Transverse colon (tissue), 3 donors: ENCODE measurements around the gene LPCAT2.

Source experiments
- POLR2A ChIP-seq: fragments of 450-650 bp; IDR thresholded peaks from one replicate; pipeline ENCODE4 v1.6.1; 2016; ENCODE audit warnings: antibody characterized with exemption, mild to moderate bottlenecking, moderate library complexity
- TF ChIP-seq, protein P1 (sequence below), 5 experiments: fragments of 200-600 bp in 3 of 5; fragments of 450-650 bp in 2 of 5; sonication (generic) in 3 of 5; IDR thresholded peaks; 1 replicate in 2 of 5; 2 replicates in 3 of 5; pipeline ENCODE4 v1.5.1; 2016 to 2017; ENCODE audit warnings: antibody characterized with exemption in 5 of 5, inconsistent platforms in 3 of 5, mild to moderate bottlenecking in 2 of 5, moderate library complexity in 1 of 5

DNA sequence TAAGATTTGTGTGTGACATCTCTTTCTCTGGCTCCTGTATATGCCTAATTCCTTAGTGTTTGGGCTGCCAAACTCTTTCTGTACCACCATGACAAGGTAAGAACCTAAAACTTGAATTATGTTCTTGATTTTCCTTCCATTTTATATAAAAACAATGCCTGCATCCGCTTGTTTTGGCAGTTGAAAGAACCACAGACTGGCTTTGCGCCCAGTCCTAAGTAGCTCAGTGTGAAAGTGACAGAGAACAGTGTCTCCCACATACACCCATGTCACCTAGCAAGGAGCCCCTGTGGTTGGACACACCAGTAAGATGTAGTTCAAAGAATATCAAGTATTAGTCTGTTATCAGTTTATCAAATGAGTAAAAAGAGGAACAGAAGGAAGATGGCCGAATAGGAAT, 106.2 kb downstream of the LPCAT2 start:
- TF ChIP-seq, protein P1, sequence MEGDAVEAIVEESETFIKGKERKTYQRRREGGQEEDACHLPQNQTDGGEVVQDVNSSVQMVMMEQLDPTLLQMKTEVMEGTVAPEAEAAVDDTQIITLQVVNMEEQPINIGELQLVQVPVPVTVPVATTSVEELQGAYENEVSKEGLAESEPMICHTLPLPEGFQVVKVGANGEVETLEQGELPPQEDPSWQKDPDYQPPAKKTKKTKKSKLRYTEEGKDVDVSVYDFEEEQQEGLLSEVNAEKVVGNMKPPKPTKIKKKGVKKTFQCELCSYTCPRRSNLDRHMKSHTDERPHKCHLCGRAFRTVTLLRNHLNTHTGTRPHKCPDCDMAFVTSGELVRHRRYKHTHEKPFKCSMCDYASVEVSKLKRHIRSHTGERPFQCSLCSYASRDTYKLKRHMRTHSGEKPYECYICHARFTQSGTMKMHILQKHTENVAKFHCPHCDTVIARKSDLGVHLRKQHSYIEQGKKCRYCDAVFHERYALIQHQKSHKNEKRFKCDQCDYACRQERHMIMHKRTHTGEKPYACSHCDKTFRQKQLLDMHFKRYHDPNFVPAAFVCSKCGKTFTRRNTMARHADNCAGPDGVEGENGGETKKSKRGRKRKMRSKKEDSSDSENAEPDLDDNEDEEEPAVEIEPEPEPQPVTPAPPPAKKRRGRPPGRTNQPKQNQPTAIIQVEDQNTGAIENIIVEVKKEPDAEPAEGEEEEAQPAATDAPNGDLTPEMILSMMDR (IDR thresholded peaks at IDR 0.05), result no peak
- TF ChIP-seq POLR2A, result no peak
